Activated CD4-positive, alpha-beta T cell treated with anti-CD3 and anti-CD28 coated beads for 1 hour (primary cell): ENCODE measurements around the gene STRADA.

Experiments used
- DNase-seq: peaks from one replicate; pipeline ENCODE4 v3.0.0-alpha.2; 2020

The STRADA gene

GRCh38 chr17:63700528-63701455, 40.8 kb downstream of the STRADA start:
- DNase-seq, result peak; percentile 37

- peak; percentile 81 for DNase-seq
These were observed 41.7 kb downstream of the STRADA start, which contains the start of gene LIMD2 for GRCh38 chr17:63699638-63700527. TSS of gene LIMD2 (minus strand) at chr17:63700125. CDS start at chr17:63699298, 827 bp downstream.

GRCh38 chr17:63698886-63699637, 42.5 kb downstream of the STRADA start:
- peak; percentile 78 for DNase-seq

- DNase-seq, result no peak
These were observed 43.2 kb downstream of the STRADA start for GRCh38 chr17:63698381-63698885.

- DNase-seq, result peak; percentile 72
These were observed 44.0 kb downstream of the STRADA start for GRCh38 chr17:63697341-63698286.

GRCh38 chr17:63696381-63696961, 45.1 kb downstream of the STRADA start:
- DNase-seq, result peak; percentile 27

GRCh38 chr17:63695889-63696288, 45.7 kb downstream of the STRADA start:
- no peak for DNase-seq

- DNase-seq, result no peak
These were observed 46.4 kb downstream of the STRADA start for GRCh38 chr17:63694950-63695773.

GRCh38 chr17:63694229-63694949, 47.2 kb downstream of the STRADA start:
- no peak for DNase-seq

GRCh38 chr17:63693411-63694113, 48.0 kb downstream of the STRADA start:
- no peak for DNase-seq

- no peak for DNase-seq
These were observed 49.3 kb downstream of the STRADA start for GRCh38 chr17:63692195-63692816.

GRCh38 chr17:63689479-63689878, 52.1 kb downstream of the STRADA start:
- no peak for DNase-seq

GRCh38 chr17:63688396-63689020, 53.1 kb downstream of the STRADA start:
- no peak for DNase-seq

GRCh38 chr17:63686138-63686685, 55.4 kb downstream of the STRADA start:
- DNase-seq, result no peak

- no peak for DNase-seq
These were observed 56.0 kb downstream of the STRADA start for GRCh38 chr17:63685578-63685977.

GRCh38 chr17:63685041-63685440, 56.6 kb downstream of the STRADA start:
- DNase-seq, result no peak

- DNase-seq, result no peak
These were observed 58.6 kb downstream of the STRADA start for GRCh38 chr17:63682981-63683380.
